PC-3 (cell line): ENCODE results near the gene TPO. TPM values are rescaled to one million over a fixed set of nuclear protein-coding genes. Genes with fewer than 3 reads are reported as not detected.

Experiments
- ATAC-seq: fragments of 200-7000 bp; cut with Tn5 transposase; 2 replicates; pipeline ENCODE4 v1.9.1; 2020; ENCODE audit warnings: mild to moderate bottlenecking, moderate library complexity
- BruUV-seq: library from RNA; stranded (reverse); fragments of 400-500 nt; replicated peaks from 2 replicates; lab custom pipeline; 2021; lab: Mats Ljungman, UMichigan
- CTCF ChIA-PET: fragments of 300-600 bp; sonication (Branson Sonifier 250); formaldehyde crosslinking; loops from one replicate; lab custom pipeline; 2022; ENCODE audit warnings: antibody characterized with exemption; lab: Charles Lee
- POLR2A ChIA-PET: fragments of 300-600 bp; sonication (Branson Sonifier 250); formaldehyde crosslinking; loops from one replicate; lab custom pipeline; 2022; ENCODE audit warnings: antibody characterized with exemption; ENCODE audit not compliant: unreplicated experiment; lab: Charles Lee
- DNase-seq: peaks from one replicate; pipeline ENCODE4 v3.0.0-alpha.2; 2015
- H2AFZ ChIP-seq: fragments of 300-600 bp; sonication (generic); 2 replicates; pipeline ENCODE4 v1.6.0; 2016; ENCODE audit warnings: antibody characterized with exemption, low read length
- H3F3A ChIP-seq: fragments of 300-600 bp; sonication (generic); one replicate; pipeline ENCODE4 v1.6.0; 2017; ENCODE audit warnings: antibody characterized with exemption, low read length, control low read depth, mild to moderate bottlenecking; ENCODE audit not compliant: unreplicated experiment
- H3K27ac ChIP-seq: fragments of 300-600 bp; sonication (generic); 2 replicates; pipeline ENCODE4 v1.5.1; 2016; ENCODE audit warnings: mild to moderate bottlenecking, low read length
- H3K27me3 ChIP-seq: fragments of 300-600 bp; sonication (generic); 2 replicates; pipeline ENCODE4 v1.6.1; 2016; ENCODE audit warnings: low read length, mixed read lengths
- H3K36me3 ChIP-seq: fragments of 300-600 bp; sonication (generic); 2 replicates; pipeline ENCODE4 v1.6.1; 2016; ENCODE audit warnings: low read depth, mixed run types, low read length, mixed read lengths
- H3K4me1 ChIP-seq: fragments of 300-600 bp; sonication (generic); 2 replicates; pipeline ENCODE4 v1.5.1; 2016; ENCODE audit warnings: low read length; ENCODE audit not compliant: insufficient read depth
- H3K4me2 ChIP-seq: fragments of 300-600 bp; sonication (generic); 2 replicates; pipeline ENCODE4 v1.6.0; 2016; ENCODE audit warnings: low read length
- H3K4me3 ChIP-seq: fragments of 300-600 bp; sonication (generic); 2 replicates; pipeline ENCODE4 v1.5.1; 2016; ENCODE audit warnings: mild to moderate bottlenecking, low read length, mixed read lengths
- H3K79me2 ChIP-seq: fragments of 300-600 bp; sonication (generic); 2 replicates; pipeline ENCODE4 v1.6.1; 2017; ENCODE audit warnings: low read length, mixed read lengths
- H3K9ac ChIP-seq: fragments of 300-600 bp; sonication (generic); 2 replicates; pipeline ENCODE4 v1.6.0; 2016; ENCODE audit warnings: mild to moderate bottlenecking, low read length
- H3K9me2 ChIP-seq: fragments of 300-600 bp; sonication (generic); replicated peaks from 2 replicates; pipeline ENCODE4 v1.6.1; 2016; ENCODE audit warnings: mixed run types, low read length, mixed read lengths
- H3K9me3 ChIP-seq: fragments of 300-600 bp; sonication (generic); 2 replicates; pipeline ENCODE4 v1.6.1; 2016; ENCODE audit warnings: low read length, mixed read lengths
- H4K20me1 ChIP-seq: fragments of 300-600 bp; sonication (generic); 2 replicates; pipeline ENCODE4 v1.6.1; 2016; ENCODE audit warnings: low read length, mixed read lengths
- EZH2 ChIP-seq: fragments of 300-600 bp; sonication (generic); IDR thresholded peaks from one replicate; pipeline ENCODE4 v1.6.1; 2017; ENCODE audit warnings: antibody characterized with exemption, mild to moderate bottlenecking, low read length; ENCODE audit not compliant: unreplicated experiment
- EZH2phosphoT487 ChIP-seq: fragments of 300-600 bp; sonication (generic); IDR thresholded peaks from 2 replicates; pipeline ENCODE4 v1.6.1; 2018; ENCODE audit warnings: mild to moderate bottlenecking, antibody characterized with exemption, low read length, borderline replicate concordance
- intact Hi-C: fragments of 100-400 bp; cut with micrococcal nuclease; formaldehyde crosslinking; loops from 2 replicates; pipeline ENCODE4 v1.9.0; 2023
- total RNA-seq: library from RNA; depleted of rRNA; stranded (reverse); fragments of >200 nt; gene quantifications from 2 replicates; pipeline ENCODE4 v1.2.3, GENCODE V29; 2014
- TF ChIP-seq, protein P1 (sequence below): fragments of 300-600 bp; sonication (generic); conservative IDR thresholded peaks from 2 replicates; pipeline ENCODE4 v1.5.1; 2017; ENCODE audit warnings: antibody characterized with exemption, low read depth, mild to moderate bottlenecking, low read length

TPO gene
- total RNA-seq, 1 experiment from 2014 or later: not detected

DNA sequence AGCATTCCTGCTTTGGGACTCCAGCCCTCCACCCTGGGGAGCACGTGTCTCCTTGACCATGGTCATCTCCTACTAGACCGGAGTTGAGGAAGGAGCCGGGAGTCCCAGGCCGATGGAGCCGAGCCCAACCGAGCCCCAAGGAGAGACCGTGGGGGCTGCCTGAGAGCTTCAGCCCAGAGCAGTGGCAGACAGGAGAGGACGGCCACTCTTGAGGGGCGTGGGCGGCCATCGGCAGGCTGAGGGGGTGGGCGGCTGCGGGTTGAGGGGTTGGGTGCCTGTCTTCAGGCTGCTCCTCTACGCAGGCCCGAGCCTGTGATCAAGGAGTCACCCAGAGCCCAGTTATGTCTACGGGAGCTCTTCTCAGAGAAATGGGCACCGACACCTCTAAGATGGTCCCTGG lies 172.4 kb downstream of the TPO start:
- Histone ChIP-seq H3K79me2 (no peaks in the 10 kb centered on the region), H3K27ac (no peak overlapping the region), H3K9ac (no peak overlapping the region), H3K4me1 (peaks cover 26% of the 10 kb centered on the region), H3K36me3 (no peaks in the 10 kb centered on the region), H3K4me2 (no peak overlapping the region), H3K27me3 (no peaks in the 10 kb centered on the region), H3K9me3 (no peaks in the 10 kb centered on the region), H3K4me3 (no peak overlapping the region), H2AFZ (no peak overlapping the region), H3F3A (no peaks in the 10 kb centered on the region), H3K9me2 (no peaks in the 10 kb centered on the region), H4K20me1 (no peaks in the 10 kb centered on the region)
- no TSS peak for BruUV-seq
- no peak for TF ChIP-seq EZH2phosphoT487
- ChIA-PET CTCF (interaction anchor here (1.2 kb wide), 1 partner anchor 165 kb away, joined by 3 read pairs; no protein-coding TSS in a partner anchor), POLR2A (no interaction called here)
- intact Hi-C loops: loop anchor here (2.0 kb wide), 1 partner anchor 35 kb away; no protein-coding TSS in a partner anchor
- ATAC-seq (no peak), DNase-seq (no peak)

DNA sequence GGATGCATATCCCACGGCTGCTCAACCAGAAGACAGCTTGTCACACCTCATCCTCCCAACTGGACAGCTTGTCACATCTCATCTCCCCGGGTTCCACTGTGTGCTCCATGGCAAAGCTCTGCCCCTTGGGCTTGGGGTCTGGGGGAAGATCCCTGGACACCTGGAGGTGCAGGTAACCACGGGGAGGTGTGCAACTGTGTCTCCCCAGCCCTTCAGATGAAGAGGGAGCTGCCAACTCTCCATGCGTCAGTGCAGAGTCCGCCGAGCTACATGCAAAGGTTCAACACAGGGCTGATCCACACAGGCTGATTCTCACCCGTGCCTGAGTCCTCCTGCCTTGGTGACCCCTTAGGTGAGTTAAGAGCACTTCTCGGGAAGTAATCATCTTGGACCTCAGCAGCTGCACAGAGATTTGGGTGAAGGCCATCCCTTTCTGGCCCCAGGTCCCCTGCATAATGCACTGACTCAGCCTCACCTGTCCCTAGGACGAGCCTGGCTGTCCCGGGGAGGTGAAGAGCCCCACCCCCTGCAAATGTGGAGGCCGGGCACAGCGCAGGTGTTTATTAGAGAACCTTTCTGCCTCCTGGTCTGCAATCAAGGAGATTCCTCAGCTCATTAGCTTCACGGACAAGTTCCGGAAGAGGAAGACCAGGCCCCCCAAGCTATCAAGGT lies 173.1 kb downstream of the TPO start:
- Histone ChIP-seq H3K4me2 (peak overlapping the region; percentile 33; the same call in 1 of the 2 replicates), H3K9me2 (no peaks in the 10 kb centered on the region), H3F3A (no peaks in the 10 kb centered on the region), H3K27me3 (no peaks in the 10 kb centered on the region), H3K79me2 (0 out of 2 replicates have a peak, but pooled peaks cover 6% of the 10 kb centered on the region), H3K4me3 (no peak overlapping the region), H3K4me1 (peaks cover 34% of the 10 kb centered on the region), H4K20me1 (no peaks in the 10 kb centered on the region), H3K36me3 (no peaks in the 10 kb centered on the region), H3K27ac (no peak overlapping the region), H3K9me3 (no peaks in the 10 kb centered on the region), H3K9ac (no peak overlapping the region), H2AFZ (no peak overlapping the region)
- no peak for TF ChIP-seq EZH2phosphoT487
- TF ChIP-seq, protein P1, sequence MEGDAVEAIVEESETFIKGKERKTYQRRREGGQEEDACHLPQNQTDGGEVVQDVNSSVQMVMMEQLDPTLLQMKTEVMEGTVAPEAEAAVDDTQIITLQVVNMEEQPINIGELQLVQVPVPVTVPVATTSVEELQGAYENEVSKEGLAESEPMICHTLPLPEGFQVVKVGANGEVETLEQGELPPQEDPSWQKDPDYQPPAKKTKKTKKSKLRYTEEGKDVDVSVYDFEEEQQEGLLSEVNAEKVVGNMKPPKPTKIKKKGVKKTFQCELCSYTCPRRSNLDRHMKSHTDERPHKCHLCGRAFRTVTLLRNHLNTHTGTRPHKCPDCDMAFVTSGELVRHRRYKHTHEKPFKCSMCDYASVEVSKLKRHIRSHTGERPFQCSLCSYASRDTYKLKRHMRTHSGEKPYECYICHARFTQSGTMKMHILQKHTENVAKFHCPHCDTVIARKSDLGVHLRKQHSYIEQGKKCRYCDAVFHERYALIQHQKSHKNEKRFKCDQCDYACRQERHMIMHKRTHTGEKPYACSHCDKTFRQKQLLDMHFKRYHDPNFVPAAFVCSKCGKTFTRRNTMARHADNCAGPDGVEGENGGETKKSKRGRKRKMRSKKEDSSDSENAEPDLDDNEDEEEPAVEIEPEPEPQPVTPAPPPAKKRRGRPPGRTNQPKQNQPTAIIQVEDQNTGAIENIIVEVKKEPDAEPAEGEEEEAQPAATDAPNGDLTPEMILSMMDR: no peak
- no peak for TF ChIP-seq EZH2
- CTCF ChIA-PET: interaction anchor here (0.7 to 1.2 kb wide), 2 partner anchors 164 to 560 kb away, joined by 3 read pairs; no protein-coding TSS in a partner anchor
- intact Hi-C loops: no loop called here
- ATAC-seq: no peak
- no peak for DNase-seq
- TSS peak; percentile 60 for BruUV-seq
- POLR2A ChIA-PET: no interaction called here

DNA sequence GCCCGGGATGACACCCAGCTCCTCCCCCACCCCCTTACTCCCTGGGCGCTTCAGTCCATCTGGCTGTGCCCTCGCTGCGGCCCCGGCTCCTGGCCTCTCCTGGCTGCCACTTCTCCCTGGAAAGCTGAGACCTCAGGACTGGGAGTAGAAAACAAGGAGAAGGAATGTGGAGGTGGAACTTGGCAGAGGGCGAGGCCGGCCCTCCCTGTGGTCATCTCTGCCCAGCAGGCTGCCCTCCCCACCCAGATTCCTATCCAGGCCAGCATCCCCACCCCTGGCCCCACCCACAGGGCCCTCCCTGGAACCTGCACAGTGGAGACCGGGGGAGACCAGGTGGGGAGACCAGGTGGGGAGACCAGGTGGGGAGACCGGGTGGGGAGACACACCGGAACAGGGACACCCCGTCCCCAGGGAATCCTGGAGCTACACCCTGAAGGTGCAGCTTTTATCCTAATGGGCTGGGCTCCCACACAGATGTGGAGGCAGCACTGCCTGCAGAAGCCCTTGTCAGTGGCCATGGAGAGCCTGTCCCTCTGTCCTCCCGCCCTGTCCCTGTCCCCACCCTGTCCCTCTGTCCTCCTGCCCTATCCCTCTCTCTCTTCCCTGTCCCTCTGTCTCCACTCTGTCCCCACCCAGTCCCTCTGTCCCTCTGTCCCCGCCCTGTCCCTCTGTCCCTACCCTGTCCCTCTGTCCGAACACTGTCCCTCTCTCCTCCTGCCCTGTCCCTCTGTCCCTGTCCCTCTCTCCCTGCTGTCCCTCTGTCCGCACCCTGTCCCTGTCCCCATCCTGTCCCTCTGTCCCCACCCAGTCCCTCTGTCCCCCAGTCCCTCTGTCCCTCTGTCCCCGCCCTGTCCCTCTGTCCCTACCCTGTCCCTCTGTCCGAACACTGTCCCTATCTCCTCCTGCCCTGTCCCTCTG lies 173.9 kb downstream of the TPO start:
- Histone ChIP-seq H2AFZ (no peak overlapping the region), H3F3A (no peaks in the 10 kb centered on the region), H3K36me3 (no peaks in the 10 kb centered on the region), H3K79me2 (0 out of 2 replicates have a peak, but pooled peaks cover 6% of the 10 kb centered on the region), H3K27ac (no peak overlapping the region), H3K4me3 (no peak overlapping the region), H3K9me2 (no peaks in the 10 kb centered on the region), H3K9ac (no peak overlapping the region), H3K4me2 (peak overlapping the region; percentile 33; the same call in 1 of the 2 replicates), H3K9me3 (no peaks in the 10 kb centered on the region), H3K4me1 (peaks cover 42% of the 10 kb centered on the region), H3K27me3 (no peaks in the 10 kb centered on the region), H4K20me1 (no peaks in the 10 kb centered on the region)
- ChIA-PET POLR2A (no interaction called here), CTCF (no interaction called here)
- no peak for TF ChIP-seq EZH2
- TF ChIP-seq, protein P1: no peak
- no peak for TF ChIP-seq EZH2phosphoT487
- intact Hi-C loops: no loop called here
- DNase-seq (peak; percentile 58), ATAC-seq (peak; percentile 50)
- BruUV-seq: no TSS peak
